NK-92 (cell line): Measurements from ENCODE around the gene CALCR.
"Not testable (repeated sequence)": the region's sequence is repeated elsewhere in the genome, so short reads cannot be mapped to it uniquely, and the experiment has no call there.

Source experiments
- DNase-seq: peaks from one replicate; lab custom pipeline; 2025; ENCODE audit not compliant: unreplicated experiment; lab: John Stamatoyannopoulos, UW

Gene CALCR

DNA sequence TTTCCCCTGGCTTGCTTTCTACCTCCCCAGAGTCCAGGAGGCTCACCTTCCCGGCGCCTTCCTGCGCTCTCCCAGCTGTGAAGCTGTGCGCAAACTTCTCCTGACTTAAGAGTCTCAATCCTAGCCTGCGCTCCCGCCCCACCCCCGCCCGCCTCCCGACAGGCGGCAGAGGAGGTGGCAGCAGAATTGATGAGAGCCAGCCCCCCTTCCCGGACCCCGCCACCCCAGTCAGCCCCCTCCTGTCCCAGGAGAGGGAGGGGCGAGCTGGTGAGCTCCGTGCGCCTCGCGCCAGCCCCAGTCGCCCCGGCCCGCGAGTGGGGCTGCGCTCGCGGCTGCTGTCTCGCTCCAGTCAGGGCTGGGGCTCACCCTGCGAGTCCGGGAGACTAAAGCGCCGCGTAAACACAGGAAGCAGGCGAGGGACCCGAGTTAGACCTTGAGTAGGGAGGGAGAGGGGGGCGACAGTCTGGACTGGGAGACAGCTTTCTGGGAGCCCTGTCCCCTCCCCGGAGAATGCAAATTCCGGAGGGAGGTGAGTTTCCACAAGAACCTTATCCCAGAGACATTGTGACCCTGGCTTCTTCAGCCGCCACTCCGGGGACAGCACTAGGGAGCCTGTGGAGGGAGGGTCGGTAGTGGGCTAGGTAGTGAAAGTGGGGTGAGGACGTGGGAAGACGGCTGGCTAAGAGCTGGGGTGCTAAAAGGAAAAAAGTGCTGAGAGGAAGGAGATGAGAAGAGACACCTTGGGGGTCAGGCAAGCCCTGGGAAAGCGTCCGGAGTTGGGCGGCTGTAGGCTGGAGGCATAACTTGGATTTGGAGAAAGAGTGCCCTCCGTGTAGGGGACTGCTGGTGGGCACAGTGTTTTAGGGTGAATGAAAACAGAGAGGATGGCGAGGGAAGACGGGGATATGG lies at the start of gene CALCR:
Gene CALCR (minus strand): TSS at position 79 of the 909 bp plus-strand sequence. CDS start 87,743 bp downstream, outside the sequence.
- DNase-seq = no peak

DNA sequence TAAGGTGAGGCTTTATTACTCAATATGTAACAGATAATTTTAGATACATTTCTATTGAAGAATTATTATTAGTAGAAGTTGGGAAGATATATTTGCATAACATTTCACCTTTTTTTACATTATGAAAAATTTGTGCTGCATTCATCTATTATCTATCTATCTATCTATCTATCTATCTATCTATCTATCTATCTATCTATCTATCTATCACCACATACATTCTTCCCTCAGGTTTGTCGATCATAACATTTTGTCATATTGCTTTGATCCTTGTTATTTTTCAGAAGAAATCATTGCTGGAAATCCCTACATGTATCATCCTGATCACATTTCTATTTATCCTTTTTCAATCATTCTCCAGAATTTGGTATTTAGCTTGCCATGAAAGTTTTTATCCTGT lies 49.3 kb upstream of the CALCR start:
- no peak for DNase-seq

DNA sequence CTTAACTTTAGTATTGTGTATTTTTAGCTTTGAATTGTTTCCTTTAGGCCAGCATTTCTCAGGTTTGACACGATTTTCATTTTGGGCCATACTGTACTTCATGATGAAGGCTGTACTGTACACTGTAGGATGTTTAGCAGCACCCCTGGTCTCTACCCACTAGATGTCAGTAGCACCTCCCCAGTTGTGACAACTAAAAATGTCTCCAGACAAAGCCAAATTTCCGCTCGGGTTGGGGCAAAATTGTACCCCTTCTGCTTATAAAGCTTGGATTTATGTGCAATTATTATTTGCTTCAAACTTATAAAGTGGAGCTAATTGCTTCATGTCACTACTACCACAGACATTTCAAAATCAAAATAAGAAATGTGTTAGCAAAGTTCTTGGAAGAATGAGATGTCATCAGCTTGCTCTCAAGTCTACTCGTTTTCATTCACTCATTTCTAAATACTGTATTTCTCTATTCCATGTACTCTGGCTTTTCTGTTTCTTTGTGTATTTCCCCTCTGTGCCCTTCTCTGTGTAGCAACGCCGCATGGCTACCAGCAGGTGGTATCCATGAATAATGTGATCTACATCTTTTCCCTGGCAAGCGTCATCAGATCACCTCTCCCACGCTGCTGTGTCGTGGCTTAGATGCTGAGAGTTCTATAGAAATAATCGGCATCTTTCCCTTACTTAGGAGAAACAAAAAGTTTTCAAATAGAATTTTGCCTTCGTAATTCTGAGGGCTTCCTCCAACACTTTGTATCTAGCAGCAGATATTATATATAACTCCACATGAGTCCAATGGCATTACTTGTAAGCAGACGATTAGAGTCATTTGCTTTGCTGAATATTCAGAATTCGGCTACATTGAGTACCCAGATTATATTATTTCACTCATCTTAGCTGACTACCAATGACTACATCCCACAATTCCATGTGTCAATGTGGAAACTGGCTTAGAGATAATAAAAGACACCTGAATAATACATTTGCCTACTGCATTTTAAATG lies 47.8 kb upstream of the CALCR start:
- no peak for DNase-seq

DNA sequence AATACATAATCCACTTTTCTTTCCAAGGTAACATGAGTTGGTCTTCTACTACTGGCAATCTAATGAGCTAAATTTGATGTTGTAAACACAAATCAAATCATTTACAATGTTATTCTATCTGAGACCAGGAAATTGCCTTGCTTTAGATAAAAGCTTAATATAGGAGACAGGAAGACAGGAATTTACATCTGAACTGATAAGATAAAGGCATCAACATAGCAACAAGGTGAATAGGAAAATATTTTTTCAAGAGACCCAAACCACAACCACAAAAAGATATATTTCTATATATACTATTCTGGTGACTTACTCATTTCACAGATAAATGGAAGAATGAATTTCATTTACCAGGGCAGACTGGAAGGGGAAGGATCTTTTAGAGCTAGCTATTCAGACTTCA lies 46.3 kb upstream of the CALCR start:
- no peak for DNase-seq

DNA sequence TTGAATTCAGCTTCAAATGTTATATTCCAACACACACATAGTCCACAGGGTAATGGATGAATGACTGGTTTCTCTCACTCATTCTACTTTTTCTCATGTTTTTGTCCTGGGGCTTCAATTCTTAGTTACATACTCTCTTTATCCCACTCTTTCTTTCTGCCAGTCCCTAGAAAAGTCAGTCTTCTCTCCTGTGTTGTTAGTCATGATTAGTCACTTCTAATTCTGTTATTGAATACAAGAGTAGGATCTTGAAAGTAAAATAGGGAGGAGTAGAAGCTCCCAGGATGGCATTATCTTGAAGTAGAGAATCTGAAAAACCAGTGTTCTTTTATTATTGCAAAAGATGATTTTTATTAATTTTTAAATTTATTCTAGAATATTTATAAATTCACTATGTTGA lies 45.5 kb upstream of the CALCR start:
- no peak for DNase-seq

DNA sequence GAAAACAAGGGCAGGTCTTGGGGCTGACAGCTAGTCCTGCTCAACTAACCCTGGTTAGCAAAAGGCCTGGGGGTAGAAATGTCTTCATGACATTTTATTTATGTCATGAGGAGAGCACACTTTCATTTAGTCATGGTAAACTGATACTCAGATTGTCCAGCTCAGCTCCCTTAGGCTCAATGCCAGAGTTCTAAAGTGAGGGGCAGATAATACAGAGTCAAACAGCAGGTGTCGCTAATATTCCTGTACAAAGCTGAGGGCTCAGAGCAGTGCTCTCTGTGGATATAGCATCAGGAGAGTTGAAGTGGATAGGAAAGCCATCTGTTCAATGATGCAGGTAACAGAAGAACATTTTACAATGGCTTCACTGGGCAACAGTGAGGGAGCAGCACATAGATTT lies 26.8 kb upstream of the CALCR start:
- no peak for DNase-seq

DNA sequence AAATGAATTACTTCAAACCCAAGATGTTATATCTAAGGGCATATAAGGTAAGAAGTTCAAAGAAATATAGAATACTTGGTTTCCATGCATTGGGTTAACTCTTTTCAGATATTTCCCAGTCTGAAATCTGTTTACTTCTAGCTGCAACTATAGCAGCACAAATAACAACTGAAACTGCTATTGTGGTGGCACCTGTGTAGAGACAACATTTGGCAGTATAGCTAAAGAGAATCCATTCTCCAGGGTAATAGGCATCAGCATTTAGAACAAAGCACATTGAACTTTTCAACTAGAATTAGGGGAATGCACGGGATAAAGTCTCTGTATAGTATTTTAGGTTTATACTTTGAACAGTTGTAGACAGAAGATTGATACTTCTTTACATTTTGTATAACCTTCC lies 19.7 kb upstream of the CALCR start:
- no peak for DNase-seq

DNA sequence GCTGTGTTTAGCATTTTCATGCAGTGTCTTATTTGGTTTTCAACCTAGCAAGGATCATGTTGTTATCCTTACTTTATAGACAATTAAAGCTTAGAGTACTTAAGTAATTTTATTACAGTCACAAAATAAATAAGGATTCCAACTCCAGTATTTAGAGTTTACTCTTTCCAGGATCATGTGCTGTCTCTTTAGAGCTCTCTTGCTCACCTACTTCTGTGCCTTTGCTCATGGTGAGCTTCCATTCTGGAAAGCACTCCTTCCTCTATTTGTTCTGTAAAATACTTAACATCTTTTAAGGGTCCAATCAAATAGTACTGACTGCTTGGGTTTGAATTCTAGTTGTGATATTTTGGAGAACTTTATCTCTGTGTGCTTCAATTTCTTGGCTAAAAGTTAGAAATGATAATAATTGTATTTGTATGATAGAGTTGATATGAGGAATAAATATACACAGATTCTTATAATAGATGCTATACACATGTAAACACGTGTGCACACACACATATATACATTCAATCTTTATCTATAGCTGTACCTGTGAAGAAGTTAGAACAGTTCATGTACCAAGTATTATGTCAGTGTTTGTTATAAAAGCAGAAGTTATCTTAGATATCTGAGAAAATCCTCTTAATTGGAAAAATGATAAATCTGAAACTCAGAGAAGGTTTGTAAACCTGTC lies 18.2 kb upstream of the CALCR start:
- DNase-seq = no peak

DNA sequence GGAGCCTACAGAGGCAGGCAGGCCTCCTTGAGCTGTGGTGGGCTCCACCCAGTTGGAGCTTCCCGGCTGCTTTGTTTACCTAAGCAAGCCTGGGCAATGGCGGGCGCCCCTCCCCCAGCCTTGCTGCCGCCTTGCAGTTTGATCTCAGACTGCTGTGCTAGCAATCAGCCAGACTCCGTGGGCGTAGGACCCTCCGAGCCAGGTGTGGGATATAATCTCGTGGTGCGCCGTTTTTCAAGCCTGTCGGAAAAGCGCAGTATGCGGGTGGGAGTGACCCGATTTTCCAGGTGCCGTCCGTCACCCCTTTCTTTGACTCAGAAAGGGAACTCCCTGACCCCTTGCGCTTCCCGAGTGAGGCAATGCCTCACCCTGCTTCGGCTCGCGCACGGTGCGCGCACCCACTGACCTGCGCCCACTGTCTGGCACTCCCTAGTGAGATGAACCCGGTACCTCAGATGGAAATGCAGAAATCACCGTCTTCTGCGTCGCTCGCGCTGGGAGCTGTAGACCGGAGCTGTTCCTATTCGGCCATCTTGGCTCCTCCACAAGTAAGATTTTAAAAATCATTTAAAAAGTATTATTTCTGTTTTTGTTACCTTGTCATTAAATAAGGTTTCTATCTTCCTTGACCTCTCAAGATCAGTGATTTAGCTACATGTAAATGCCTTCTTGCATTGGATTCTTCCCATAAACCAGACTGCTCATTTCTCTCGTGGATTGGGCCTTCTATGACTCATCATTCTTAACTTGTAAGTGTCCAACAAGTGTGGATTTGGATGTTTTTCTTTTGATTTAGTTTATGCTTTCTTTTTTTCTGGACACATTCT lies 16.9 kb upstream of the CALCR start:
- not testable (repeated sequence) for DNase-seq

DNA sequence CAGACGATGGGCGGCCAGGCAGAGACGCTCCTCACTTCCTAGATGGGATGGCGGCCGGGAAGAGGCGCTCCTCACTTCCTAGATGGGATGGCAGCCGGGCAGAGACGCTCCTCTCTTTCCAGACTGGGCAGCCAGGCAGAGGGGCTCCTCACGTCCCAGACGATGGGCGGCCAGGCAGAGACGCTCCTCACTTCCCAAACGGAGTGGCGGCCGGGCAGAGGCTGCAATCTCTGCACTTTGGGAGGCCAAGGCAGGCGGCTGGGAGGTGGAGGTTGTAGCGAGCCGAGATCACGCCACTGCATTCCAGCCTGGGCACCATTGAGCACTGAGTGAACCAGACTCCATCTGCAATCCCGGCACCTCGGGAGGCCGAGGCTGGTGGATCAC lies 11.9 kb upstream of the CALCR start:
- DNase-seq = not testable (repeated sequence)

DNA sequence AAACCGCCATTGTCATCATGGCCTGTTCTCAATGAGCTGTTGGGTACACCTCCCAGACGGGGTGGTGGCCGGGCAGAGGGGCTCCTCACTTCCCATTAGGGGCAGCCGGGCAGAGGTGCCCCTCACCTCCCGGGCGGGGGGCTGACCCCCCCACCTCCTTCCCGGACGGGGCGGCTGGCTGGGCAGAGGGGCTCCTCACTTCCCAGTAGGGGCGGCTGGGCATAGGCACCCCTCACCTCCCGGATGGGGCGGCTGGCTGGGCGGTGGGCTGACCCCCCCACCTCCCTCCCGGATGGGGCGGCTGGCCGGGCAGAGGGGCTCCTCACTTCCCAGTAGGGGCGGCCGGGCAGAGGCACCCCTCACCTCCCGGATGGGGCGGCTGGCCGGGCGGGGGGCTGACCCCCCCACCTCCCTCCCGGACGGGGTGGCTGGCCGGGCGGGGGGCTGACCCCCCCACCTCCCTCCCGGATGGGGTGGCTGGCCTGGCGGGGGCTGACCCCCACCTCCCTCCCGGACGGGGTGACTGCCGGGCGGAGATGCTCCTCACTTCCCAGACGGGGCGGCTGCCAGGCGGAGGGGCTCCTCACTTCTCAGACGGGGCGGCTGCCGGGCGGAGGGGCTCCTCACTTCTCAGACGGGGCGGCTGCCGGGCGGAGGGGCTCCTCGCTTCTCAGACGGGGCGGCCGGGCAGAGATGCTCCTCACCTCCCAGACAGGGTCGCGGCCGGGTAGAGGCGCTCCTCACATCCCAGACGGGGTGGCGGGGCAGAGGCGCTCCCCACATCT lies 11.4 kb upstream of the CALCR start:
- DNase-seq = not testable (repeated sequence)

DNA sequence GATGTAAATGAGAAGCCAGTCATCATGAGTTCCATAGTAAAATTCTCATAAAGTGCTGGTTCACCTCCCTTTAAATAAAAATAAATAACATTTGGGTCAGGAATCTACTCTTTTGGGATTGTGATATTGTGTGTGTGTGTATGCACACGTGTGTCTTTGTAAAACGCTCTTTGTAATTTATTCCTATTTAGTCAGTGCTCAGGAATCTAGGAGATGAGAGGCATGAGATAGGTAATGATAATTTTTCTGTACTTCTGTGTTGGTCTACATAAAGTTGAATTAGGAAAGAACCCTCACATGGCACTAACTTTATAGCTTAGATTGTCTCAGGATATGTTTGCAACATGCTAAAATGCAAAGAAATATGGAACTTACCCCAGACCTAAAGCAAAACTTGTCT lies 4.9 kb upstream of the CALCR start:
- DNase-seq = no peak

DNA sequence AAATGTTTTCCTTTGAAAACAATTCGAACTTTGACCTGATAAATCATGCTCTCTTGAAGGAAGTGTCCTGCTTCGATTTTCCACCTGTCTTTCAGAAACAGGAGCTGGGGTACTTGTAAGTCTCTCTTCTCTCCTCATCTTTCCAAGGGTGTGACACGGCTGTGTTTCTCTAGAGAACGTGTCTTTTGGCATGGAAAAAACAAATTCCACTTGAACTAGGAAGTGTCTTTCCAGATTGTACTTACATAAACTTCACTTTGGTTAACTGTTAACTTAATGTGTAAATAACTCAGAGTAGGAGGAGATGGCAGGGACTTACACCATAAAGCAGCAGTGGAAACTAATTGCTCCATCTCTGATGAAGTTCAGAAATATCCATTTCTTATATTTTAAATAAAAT lies 4.2 kb upstream of the CALCR start:
- no peak for DNase-seq

DNA sequence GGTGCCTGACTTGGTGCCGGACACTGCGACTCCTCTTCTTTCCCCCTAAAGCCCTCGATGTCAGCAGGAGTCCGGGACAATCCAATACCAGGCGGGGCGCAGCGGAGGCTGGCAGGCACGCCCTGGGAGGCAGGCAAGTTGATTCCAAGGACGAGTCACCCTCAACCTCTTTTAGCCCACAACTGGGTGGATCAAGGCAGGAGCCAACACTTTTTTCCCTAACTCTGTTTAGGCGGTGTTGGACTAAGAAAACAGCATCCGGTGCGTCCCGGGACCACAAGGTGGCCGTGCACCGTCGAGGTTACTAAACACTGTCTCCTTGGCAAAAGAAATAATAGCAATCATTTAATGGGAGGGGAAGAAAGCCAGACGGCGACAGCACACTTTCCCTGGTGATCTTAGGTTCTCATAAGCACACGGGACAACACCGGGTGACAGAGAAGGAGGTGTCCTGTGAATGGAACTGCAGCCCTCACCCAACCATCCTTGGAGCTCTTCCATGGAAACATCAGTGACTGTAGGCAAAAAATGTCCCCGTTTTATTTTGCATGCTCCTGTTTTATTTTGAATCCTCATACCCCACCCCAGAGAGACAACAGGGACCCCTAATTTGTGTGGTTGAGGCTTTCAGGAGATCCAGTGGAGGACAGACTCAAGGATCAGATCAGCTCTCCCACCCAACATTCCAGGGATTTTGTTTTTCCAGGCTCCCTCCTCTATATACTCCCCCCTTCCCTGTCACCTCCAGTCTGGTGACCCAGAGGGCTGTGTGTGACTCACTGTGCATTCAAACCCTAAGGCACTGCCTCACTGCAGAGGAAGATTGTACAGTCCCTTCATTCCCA lies 1.3 kb upstream of the CALCR start:
- no peak for DNase-seq

DNA sequence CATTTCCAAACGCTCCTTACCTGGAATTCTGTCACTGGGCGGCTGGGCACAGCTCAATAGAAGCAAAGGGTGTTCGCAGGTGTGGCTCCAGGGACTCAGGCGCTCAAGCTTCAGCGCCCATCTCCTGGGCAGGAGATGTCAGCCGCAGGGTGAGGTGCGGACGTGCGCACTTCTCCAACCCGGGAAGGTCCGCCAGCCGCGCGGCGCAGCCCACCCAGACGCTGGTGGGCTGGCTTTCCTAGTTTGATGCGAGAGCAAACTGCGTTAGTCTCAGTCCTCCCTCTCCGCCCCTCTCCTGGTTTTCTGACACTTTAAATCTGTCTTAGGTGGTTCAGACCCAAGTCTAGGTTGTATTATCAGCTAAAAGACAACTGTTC lies 267 bp downstream of the CALCR start:
- no peak for DNase-seq

DNA sequence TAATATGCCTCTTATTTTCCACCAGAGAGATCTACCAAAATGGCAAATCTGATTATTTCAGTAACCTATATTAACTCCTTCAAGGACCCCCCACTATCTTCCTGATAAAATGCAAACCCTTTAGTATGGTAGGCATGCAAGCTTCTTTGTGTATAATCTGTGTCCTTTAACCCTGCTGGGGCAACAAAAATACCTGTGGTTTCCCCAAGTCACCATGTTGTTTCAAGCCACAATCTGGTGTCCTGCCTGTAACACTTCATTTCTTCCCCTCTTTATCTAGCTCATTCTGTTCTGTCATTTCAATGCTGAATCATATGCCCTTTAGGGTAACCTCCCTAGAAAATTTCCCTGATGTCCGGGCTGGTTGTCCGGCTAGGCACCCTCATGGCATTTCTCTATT lies 5.3 kb downstream of the CALCR start:
- no peak for DNase-seq

DNA sequence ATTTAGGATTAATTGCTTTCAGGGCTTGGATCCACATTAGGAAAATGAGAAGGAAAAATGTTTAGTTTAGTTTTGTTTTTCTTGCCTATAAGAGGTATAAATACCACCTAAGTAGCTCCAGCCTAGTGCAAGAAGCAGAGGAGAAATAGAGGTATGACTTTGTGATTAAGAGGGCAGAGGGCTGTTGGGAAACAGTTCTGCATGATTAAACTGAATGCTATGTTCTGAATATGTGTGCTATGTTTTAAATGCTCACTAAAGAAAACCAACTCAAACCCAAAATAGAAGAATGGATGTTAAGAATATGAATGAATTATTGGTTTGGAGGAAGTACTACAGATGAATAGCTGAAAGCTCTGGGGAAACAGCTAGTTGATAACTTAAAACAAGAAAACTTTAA lies 7.6 kb downstream of the CALCR start:
- DNase-seq = no peak

DNA sequence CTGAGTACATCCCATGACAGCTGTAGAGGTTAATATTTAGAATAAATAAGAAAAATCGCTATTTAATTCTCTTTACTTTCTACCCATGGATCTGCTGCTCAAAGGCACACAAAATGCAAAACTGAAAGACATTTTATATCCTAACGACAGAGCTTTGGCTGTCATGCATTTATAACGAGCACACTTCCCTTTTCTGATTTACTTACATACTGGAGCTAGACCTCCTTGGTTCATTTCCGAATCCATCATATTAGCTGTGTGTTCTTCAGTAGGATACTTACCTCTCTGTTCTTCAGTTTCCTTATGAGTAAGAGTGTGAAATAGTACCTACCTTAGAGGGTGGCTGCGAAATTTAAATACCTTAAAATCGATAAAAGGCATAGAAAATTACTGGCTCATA lies 10.9 kb downstream of the CALCR start:
- no peak for DNase-seq

DNA sequence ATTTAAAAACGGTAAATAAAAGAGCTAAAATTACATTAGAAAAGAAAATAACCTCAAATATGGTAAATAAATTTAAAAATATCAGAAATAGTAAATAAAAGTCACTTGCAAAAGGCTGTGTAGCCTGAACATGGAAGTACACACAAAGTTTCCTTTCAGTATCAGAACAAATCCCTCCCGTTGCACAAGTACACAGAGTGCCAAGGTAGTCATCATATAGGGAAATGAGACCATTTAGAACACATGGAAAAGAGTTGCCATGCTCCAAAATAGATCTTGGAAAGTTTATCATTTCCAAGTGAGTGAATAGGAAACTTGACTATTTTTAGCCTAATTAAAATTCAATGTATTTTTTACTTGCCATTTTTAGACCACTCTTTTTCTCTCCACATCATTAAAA lies 11.6 kb downstream of the CALCR start:
- no peak for DNase-seq
